GM12891 (cell line): ENCODE measurements around the gene UNC119.

Experiments
- PAX5 ChIP-seq: IDR thresholded peaks from 2 replicates; pipeline ENCODE4 v1.6.1; 2011; ENCODE audit warnings: low read length, moderate library complexity, mild to moderate bottlenecking; ENCODE audit not compliant: insufficient read depth, severe bottlenecking
- POLR2A ChIP-seq: IDR thresholded peaks from 2 replicates; pipeline ENCODE4 v1.6.1; 2011; ENCODE audit warnings: low read depth, low read length, control low read depth
- POLR2AphosphoS5 ChIP-seq: IDR thresholded peaks from 2 replicates; pipeline ENCODE4 v1.6.1; 2011; ENCODE audit warnings: low read depth, low read length, control low read depth
- POU2F2 ChIP-seq: IDR thresholded peaks from 2 replicates; pipeline ENCODE4 v1.6.1; 2011; ENCODE audit warnings: low read depth, mild to moderate bottlenecking, control low read depth, low read length, moderate library complexity
- SPI1 ChIP-seq: IDR thresholded peaks from 2 replicates; pipeline ENCODE4 v1.6.1; 2011; ENCODE audit warnings: low read depth, low read length, control low read depth
- TAF1 ChIP-seq: IDR thresholded peaks from 2 replicates; pipeline ENCODE4 v1.6.1; 2011; ENCODE audit warnings: low read depth, low read length, control low read depth

DNA sequence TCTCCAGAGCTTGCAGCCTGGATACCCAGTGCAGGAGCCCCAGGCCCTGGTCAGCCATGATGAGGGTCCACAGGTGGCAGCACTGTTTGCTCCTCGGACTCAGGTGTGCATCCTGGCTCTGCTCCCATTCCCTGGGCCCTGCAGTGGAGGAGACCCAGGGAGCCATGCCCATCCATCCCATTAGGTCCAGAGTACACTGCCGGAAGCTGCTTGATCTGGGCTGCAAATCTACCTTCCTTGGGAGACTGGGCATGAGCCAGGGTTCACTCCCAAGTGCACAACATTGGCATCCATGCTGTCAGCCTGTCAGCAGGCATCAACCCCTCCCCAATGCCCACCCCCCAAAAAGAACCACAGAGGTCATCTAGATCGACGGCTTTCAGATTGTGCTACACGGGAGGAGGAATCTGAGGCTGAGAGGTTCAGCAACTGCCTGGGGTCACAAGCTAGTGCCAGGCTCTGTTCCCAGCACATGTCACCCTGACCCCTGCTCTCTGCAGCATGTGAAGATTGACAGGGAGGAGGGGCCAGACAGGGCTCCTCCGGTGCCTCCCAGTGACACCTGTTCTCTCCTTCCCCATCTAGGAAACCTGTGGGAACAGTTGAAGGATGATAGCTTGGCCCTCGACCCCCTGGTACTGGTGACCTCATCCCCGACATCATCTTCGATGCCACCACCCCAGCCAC lies 15.7 kb downstream of the UNC119 start:
- TF ChIP-seq POLR2A (no peak), PAX5 (no peak), SPI1 (no peak), POLR2AphosphoS5 (no peak), TAF1 (no peak), POU2F2 (no peak)
